HepG2 (cell line): Measurements from ENCODE around the gene TIMP3. TPM values are rescaled to one million over a fixed set of nuclear protein-coding genes. Genes with fewer than 3 reads are reported as not detected.

ENCODE experiments used
- BCL3 ChIP-seq: sonication (generic); formaldehyde crosslinking; IDR thresholded peaks from 2 replicates; pipeline ENCODE4 v1.5.1; 2020; ENCODE audit warnings: mild to moderate bottlenecking, missing genetic modification reagents, moderate library complexity
- E2F1 ChIP-seq: sonication (generic); formaldehyde crosslinking; IDR thresholded peaks from 2 replicates; pipeline ENCODE4 v1.5.0; 2020; ENCODE audit warnings: missing genetic modification reagents
- ELF3 ChIP-seq: IDR thresholded peaks from 2 replicates; pipeline ENCODE4 v1.6.1; 2016; ENCODE audit warnings: missing genetic modification reagents, missing compliant biosample characterization
- FOXP4 ChIP-seq: sonication (generic); formaldehyde crosslinking; IDR thresholded peaks from 2 replicates; pipeline ENCODE4 v1.4.0; 2020; ENCODE audit warnings: missing genetic modification reagents
- HDAC2 ChIP-seq: sonication (generic); formaldehyde crosslinking; IDR thresholded peaks from 2 replicates; pipeline ENCODE4 v1.4.0; 2020; ENCODE audit warnings: missing genetic modification reagents
- ISX ChIP-seq: sonication (generic); formaldehyde crosslinking; conservative IDR thresholded peaks from 2 replicates; pipeline ENCODE4 v1.5.0; 2020; ENCODE audit warnings: missing genetic modification reagents
- PHB2 ChIP-seq: fragments of 450-650 bp; IDR thresholded peaks from 2 replicates; pipeline ENCODE4 v1.6.1; 2018; ENCODE audit not compliant: partially characterized antibody
- POLR2A ChIP-seq, 2 experiments: IDR thresholded peaks; 2 replicates each; pipeline ENCODE4 v1.6.1; 2011; ENCODE audit warnings: low read depth in 2 of 2, low read length in 2 of 2, mild to moderate bottlenecking in 1 of 2, moderate library complexity in 1 of 2; ENCODE audit not compliant: insufficient read depth in 1 of 2
- PPARG ChIP-seq: conservative IDR thresholded peaks from 2 replicates; pipeline ENCODE4 v1.6.1; 2016; ENCODE audit warnings: missing biosample characterization, missing genetic modification reagents
- RXRA ChIP-seq: sonication (generic); formaldehyde crosslinking; IDR thresholded peaks from 2 replicates; pipeline ENCODE4 v1.5.1; 2020; ENCODE audit warnings: missing genetic modification reagents
- SIN3A ChIP-seq: IDR thresholded peaks from 2 replicates; pipeline ENCODE4 v1.6.1; 2011; ENCODE audit warnings: low read depth, mild to moderate bottlenecking, control low read depth, low read length, borderline replicate concordance
- THYN1 ChIP-seq: sonication (generic); formaldehyde crosslinking; IDR thresholded peaks from 2 replicates; pipeline ENCODE4 v1.8.1; 2023; ENCODE audit warnings: low read depth, mild to moderate bottlenecking, moderate library complexity, missing genetic modification reagents, borderline replicate concordance
- TRAFD1 ChIP-seq: sonication (generic); formaldehyde crosslinking; IDR thresholded peaks from 2 replicates; pipeline ENCODE4 v1.5.1; 2020; ENCODE audit warnings: missing genetic modification reagents, mild to moderate bottlenecking, borderline replicate concordance
- ZBTB37 ChIP-seq: sonication (generic); formaldehyde crosslinking; IDR thresholded peaks from 2 replicates; pipeline ENCODE4 v1.4.0; 2020; ENCODE audit warnings: mild to moderate bottlenecking, missing genetic modification reagents
- ZNF34 ChIP-seq: sonication (generic); formaldehyde crosslinking; IDR thresholded peaks from 2 replicates; pipeline ENCODE4 v1.4.0; 2020; ENCODE audit warnings: mild to moderate bottlenecking, missing genetic modification reagents, borderline replicate concordance
- ZNF430 ChIP-seq: sonication (generic); formaldehyde crosslinking; IDR thresholded peaks from 2 replicates; pipeline ENCODE4 v1.9.0; 2021; ENCODE audit warnings: mild to moderate bottlenecking, missing genetic modification reagents
- ZNF441 ChIP-seq: sonication (generic); formaldehyde crosslinking; IDR thresholded peaks from 2 replicates; pipeline ENCODE4 v1.7.0; 2021; ENCODE audit warnings: missing genetic modification reagents, borderline replicate concordance
- ZNF530 ChIP-seq: sonication (generic); formaldehyde crosslinking; IDR thresholded peaks from 2 replicates; pipeline ENCODE4 v1.5.0; 2020; ENCODE audit warnings: low read depth, mild to moderate bottlenecking, missing genetic modification reagents
- ZNF691 ChIP-seq: sonication (generic); formaldehyde crosslinking; IDR thresholded peaks from 2 replicates; pipeline ENCODE4 v1.4.0; 2020; ENCODE audit warnings: missing genetic modification reagents, low read depth, mild to moderate bottlenecking, borderline replicate concordance
- ZNF703 ChIP-seq: sonication (generic); formaldehyde crosslinking; IDR thresholded peaks from 2 replicates; pipeline ENCODE4 v1.5.1; 2020; ENCODE audit warnings: missing genetic modification reagents, mild to moderate bottlenecking, moderate library complexity, borderline replicate concordance
- ZSCAN30 ChIP-seq: sonication (generic); formaldehyde crosslinking; IDR thresholded peaks from 2 replicates; pipeline ENCODE4 v1.5.0; 2020; ENCODE audit warnings: mild to moderate bottlenecking, missing genetic modification reagents
- polyA plus RNA-seq, 8 experiments: library from polyadenylated mRNA; depleted of rRNA in 3 of 8; stranded (reverse) in 7 of 8; unstranded in 1 of 8; fragments of >200 nt; fragmentation: Illumina TruSeq in 4 of 8; extraction: Trizol in 4 of 8; gene quantifications; 2 replicates each; pipeline versions ENCODE4 v1.2.1 to v1.2.3, GENCODE V29; 2011 to 2016; ENCODE audit warnings: low read depth in 4 of 8, missing spikeins in 1 of 8, mixed read lengths in 1 of 8; ENCODE audit not compliant: insufficient read depth in 1 of 8
- total RNA-seq, 5 experiments: library from RNA; depleted of rRNA; stranded (reverse); fragments of >200 nt; fragmentation: Illumina TruSeq; extraction: Trizol; gene quantifications; 2 replicates each; pipeline ENCODE4 v1.2.3, GENCODE V29; 2016; ENCODE audit warnings: low read depth in 1 of 5

TIMP3 gene
- total and polyA plus RNA-seq, 2 of the 13 experiments (the other 11 are each of a cell fraction or from before 2014, with no cell fraction given) = 57.3 to 86.6 TPM

GRCh38 chr22:32808038-32808445, 6.5 kb downstream of the TIMP3 start (continued):
- TF ChIP-seq ZNF430 (CRISPR knock-in tag) = no peak
- TF ChIP-seq HDAC2 (CRISPR knock-in tag) = peak; percentile 81
- no peak for TF ChIP-seq ZSCAN30 (CRISPR knock-in tag)
- peak; percentile 70 for TF ChIP-seq FOXP4 (CRISPR knock-in tag)
- no peak for TF ChIP-seq SIN3A
- no peak for TF ChIP-seq ZNF691
- no peak for TF ChIP-seq THYN1 (CRISPR knock-in tag)
- TF ChIP-seq RXRA = no peak; the same call in 1 of the 2 replicates
- TF ChIP-seq ZNF703 (CRISPR knock-in tag) = no peak
- no peak for TF ChIP-seq PHB2
- TF ChIP-seq ISX (CRISPR knock-in tag) = no peak
- TF ChIP-seq ZBTB37 (CRISPR knock-in tag) = no peak
- no peak for TF ChIP-seq E2F1 (CRISPR knock-in tag)
- TF ChIP-seq ELF3 = 0 out of 2 replicates have a peak, but pooled peaks have one; percentile 12
- TF ChIP-seq ZNF530 (CRISPR knock-in tag) = no peak
- TF ChIP-seq POLR2A (IDR thresholded peaks at IDR 0.05; ENCODE audit: insufficient read depth in 1 of 2, low read depth in 2 of 2, low read length in 2 of 2) = no peak; a peak in 1 of 4 replicates
- no peak; the same call in 1 of the 2 replicates for TF ChIP-seq ZNF441 (CRISPR knock-in tag)
- TF ChIP-seq TRAFD1 = no peak
- TF ChIP-seq PPARG = 0 out of 2 replicates have a peak, but pooled peaks have one; percentile 46
- no peak for TF ChIP-seq ZNF34
- TF ChIP-seq BCL3 (CRISPR knock-in tag) = no peak
